Neuronal stem cell (in vitro differentiated cells): Measurements from ENCODE around the gene TTC23.
A peak's percentile ranks its signal among the peaks of the same experiment; 100 is the strongest.

ENCODE experiments used
- DNase-seq: peaks from one replicate; pipeline ENCODE4 v3.0.0-alpha.2; 2013; ENCODE audit warnings: low spot score
- H2AFZ ChIP-seq: one replicate; pipeline ENCODE4 v1.6.1; 2013; ENCODE audit warnings: mild to moderate bottlenecking, low read length, inconsistent platforms
- H2AK5ac ChIP-seq: 2 replicates; pipeline ENCODE4 v1.6.1; 2013; ENCODE audit warnings: low read depth, mild to moderate bottlenecking, inconsistent platforms, low read length, moderate library complexity, mixed read lengths
- H2BK120ac ChIP-seq: 2 replicates; pipeline ENCODE4 v1.6.1; 2013; ENCODE audit warnings: low read depth, mild to moderate bottlenecking, inconsistent platforms, low read length, moderate library complexity, mixed read lengths
- H2BK12ac ChIP-seq: one replicate; pipeline ENCODE4 v1.6.1; 2013; ENCODE audit warnings: low read length, inconsistent platforms
- H2BK15ac ChIP-seq: 2 replicates; pipeline ENCODE4 v1.6.1; 2013; ENCODE audit warnings: mild to moderate bottlenecking, low read length, inconsistent platforms, mixed read lengths
- H2BK5ac ChIP-seq: one replicate; pipeline ENCODE4 v1.6.1; 2013; ENCODE audit warnings: inconsistent platforms, mild to moderate bottlenecking, low read length, moderate library complexity
- H3K14ac ChIP-seq: one replicate; pipeline ENCODE4 v1.6.1; 2013; ENCODE audit warnings: low read length, inconsistent platforms
- H3K18ac ChIP-seq: 2 replicates; pipeline ENCODE4 v1.6.1; 2013; ENCODE audit warnings: low read length, inconsistent platforms
- H3K23ac ChIP-seq: 2 replicates; pipeline ENCODE4 v1.6.1; 2013; ENCODE audit warnings: low read depth, mild to moderate bottlenecking, mixed read lengths, low read length, inconsistent platforms; ENCODE audit not compliant: poor library complexity
- H3K27ac ChIP-seq: replicated peaks from 3 replicates; pipeline ENCODE4 v1.5.1; 2013; ENCODE audit warnings: low read length, inconsistent platforms
- H3K27me3 ChIP-seq, 3 experiments: 2 replicates each; pipeline ENCODE4 v1.6.1; 2013; ENCODE audit warnings: low read length in 3 of 3, mild to moderate bottlenecking in 2 of 3, inconsistent platforms in 1 of 3, low read depth in 1 of 3, mixed read lengths in 1 of 3, moderate library complexity in 1 of 3; ENCODE audit not compliant: control insufficient read depth in 3 of 3, insufficient read depth in 3 of 3
- H3K36me3 ChIP-seq, 2 donors: replicated peaks in 1 of 2; 2 replicates each; pipeline ENCODE4 v1.6.1; 2013; ENCODE audit warnings: low read length in 2 of 2; ENCODE audit not compliant: control insufficient read depth in 2 of 2, insufficient read depth in 2 of 2
- H3K4ac ChIP-seq: 2 replicates; pipeline ENCODE4 v1.6.1; 2013; ENCODE audit warnings: inconsistent platforms, mild to moderate bottlenecking, low read length, moderate library complexity
- H3K4me1 ChIP-seq, 2 donors: 1 replicate in 1 of 2; 2 replicates in 1 of 2; pipeline ENCODE4 v1.6.1; 2013; ENCODE audit warnings: low read length in 2 of 2, low read depth in 1 of 2; ENCODE audit not compliant: control insufficient read depth in 2 of 2, insufficient read depth in 1 of 2
- H3K4me2 ChIP-seq: one replicate; pipeline ENCODE4 v1.6.1; 2013; ENCODE audit warnings: mild to moderate bottlenecking, low read length, inconsistent platforms; ENCODE audit not compliant: insufficient read depth, poor library complexity, severe bottlenecking
- H3K4me3 ChIP-seq, 2 donors: 2 replicates each; pipeline ENCODE4 v1.5.1; 2013; ENCODE audit warnings: low read length in 2 of 2, mild to moderate bottlenecking in 2 of 2, inconsistent platforms in 1 of 2, moderate library complexity in 1 of 2
- H3K79me1 ChIP-seq: one replicate; pipeline ENCODE4 v1.6.1; 2013; ENCODE audit warnings: low read depth, mild to moderate bottlenecking, inconsistent platforms, low read length, moderate library complexity
- H3K9ac ChIP-seq: one replicate; pipeline ENCODE4 v1.6.1; 2013; ENCODE audit warnings: mild to moderate bottlenecking, low read depth, low read length, inconsistent platforms; ENCODE audit not compliant: poor library complexity
- H3K9me3 ChIP-seq, 2 donors: replicated peaks in 1 of 2; 2 replicates each; pipeline versions ENCODE3 to v1.6.1; 2013; ENCODE audit warnings: low read length in 2 of 2, mild to moderate bottlenecking in 2 of 2, inconsistent platforms in 1 of 2, low read depth in 1 of 2, mixed read lengths in 1 of 2, moderate library complexity in 1 of 2; ENCODE audit not compliant: control insufficient read depth in 2 of 2, insufficient read depth in 1 of 2
- H4K8ac ChIP-seq: one replicate; pipeline ENCODE4 v1.6.1; 2013; ENCODE audit warnings: low read depth, mild to moderate bottlenecking, inconsistent platforms, low read length, moderate library complexity
- H4K91ac ChIP-seq: one replicate; pipeline ENCODE4 v1.6.1; 2013; ENCODE audit warnings: low read length, low read depth, mild to moderate bottlenecking, inconsistent platforms; ENCODE audit not compliant: poor library complexity
- WGBS, 2 donors: extraction: QIAGEN DNeasy Blood & Tissue Kit; methylation state at CpG; one replicate each; pipeline ENCODE4 v1.1.7; 2013; ENCODE audit warnings: missing lambda C conversion rate in 2 of 2, mixed read lengths in 1 of 2; ENCODE audit not compliant: insufficient read length in 2 of 2, insufficient replicate concordance in 1 of 2; ENCODE audit errors: extremely low coverage in 2 of 2; 5-methylcytosine and 5-hydroxymethylcytosine counted together

Gene TTC23

GRCh38 chr15:99248000-99248715 is 1.2 kb downstream of the TTC23 start:
- H4K91ac ChIP-seq, result no peak overlapping the region
- H3K4me1 ChIP-seq, result peaks cover 2 to 8% of the 10 kb centered on the region in 2 donors
- no peaks in the 10 kb centered on the region for H3K79me1 ChIP-seq
- WGBS, 2 donors, result no CpG with 5 or more reads among the region's 7 CpGs
- H4K8ac ChIP-seq, result no peak overlapping the region
- no peak overlapping the region for H3K23ac ChIP-seq
- no peak overlapping the region for H2BK15ac ChIP-seq
- no peak overlapping the region for H3K18ac ChIP-seq
- DNase-seq, result no peak
- H3K9me3 ChIP-seq, result no peaks in the 10 kb centered on the region
- H2AK5ac ChIP-seq, result no peak overlapping the region
- H3K4me3 ChIP-seq, result peak overlapping the region in 1 of 2 donors; percentile 69
- H3K9ac ChIP-seq, result no peak overlapping the region
- peaks cover 0 to 3% (median 0%) of the 10 kb centered on the region in 3 experiments for H3K27me3 ChIP-seq
- H3K27ac ChIP-seq, result no peak overlapping the region
- peaks cover 0 to 14% of the 10 kb centered on the region in 2 donors for H3K36me3 ChIP-seq
- no peak overlapping the region for H3K4me2 ChIP-seq
- no peak overlapping the region for H3K14ac ChIP-seq
- no peak overlapping the region for H3K4ac ChIP-seq
- H2AFZ ChIP-seq, result peak overlapping the region; percentile 5
- H2BK120ac ChIP-seq, result no peak overlapping the region
- no peak overlapping the region for H2BK12ac ChIP-seq
- no peak overlapping the region for H2BK5ac ChIP-seq

GRCh38 chr15:99247062-99247461 is 2.3 kb downstream of the TTC23 start:
- H2BK5ac ChIP-seq, result no peak overlapping the region
- no peak overlapping the region for H2AFZ ChIP-seq
- no peak overlapping the region for H2BK15ac ChIP-seq
- H3K4ac ChIP-seq, result no peak overlapping the region
- no peaks in the 10 kb centered on the region for H3K27me3 ChIP-seq
- no peak overlapping the region for H2BK12ac ChIP-seq
- H3K18ac ChIP-seq, result no peak overlapping the region
- H3K27ac ChIP-seq, result no peak overlapping the region
- no peak overlapping the region for H2AK5ac ChIP-seq
- H3K9ac ChIP-seq, result no peak overlapping the region
- no peak overlapping the region for H3K4me3 ChIP-seq
- H3K4me2 ChIP-seq, result no peak overlapping the region
- H4K91ac ChIP-seq, result no peak overlapping the region
- H3K79me1 ChIP-seq, result no peaks in the 10 kb centered on the region
- no peaks in the 10 kb centered on the region for H3K9me3 ChIP-seq
- no CpG with 5 or more reads among the region's 3 CpGs for WGBS, 2 donors
- no peak for DNase-seq
- no peak overlapping the region for H3K23ac ChIP-seq
- no peak overlapping the region for H3K14ac ChIP-seq
- peaks cover 0 to 14% of the 10 kb centered on the region in 2 donors for H3K36me3 ChIP-seq
- no peak overlapping the region for H2BK120ac ChIP-seq
- no peak overlapping the region for H4K8ac ChIP-seq
- H3K4me1 ChIP-seq, result peaks cover 2 to 6% of the 10 kb centered on the region in 2 donors

- Histone ChIP-seq H4K91ac (no peak overlapping the region), H2BK5ac (no peak overlapping the region), H4K8ac (no peak overlapping the region), H3K79me1 (no peaks in the 10 kb centered on the region), H3K9me3 (no peaks in the 10 kb centered on the region), H3K4me2 (no peak overlapping the region), H3K27ac (no peak overlapping the region), H3K4me3 (no peak overlapping the region), H3K14ac (no peak overlapping the region), H3K36me3 (peaks cover 0 to 37% of the 10 kb centered on the region in 2 donors), H2BK12ac (no peak overlapping the region), H3K9ac (no peak overlapping the region), H2AK5ac (no peak overlapping the region), H3K27me3 (no peaks in the 10 kb centered on the region), H3K18ac (no peak overlapping the region), H3K4ac (no peak overlapping the region), H2BK15ac (no peak overlapping the region), H2AFZ (no peak overlapping the region), H3K4me1 (peaks cover 2% of the 10 kb centered on the region in 2 donors), H3K23ac (no peak overlapping the region), H2BK120ac (no peak overlapping the region)
- WGBS, 2 donors, result no CpG with 5 or more reads among the region's 4 CpGs
- DNase-seq, result no peak
These were observed 5.1 kb downstream of the TTC23 start for GRCh38 chr15:99244306-99244705.

- no peak overlapping the region for H2BK15ac ChIP-seq
- no peak overlapping the region for H2BK120ac ChIP-seq
- no peak overlapping the region for H4K91ac ChIP-seq
- H3K36me3 ChIP-seq, result peaks cover 2 to 45% of the 10 kb centered on the region in 2 donors
- H3K14ac ChIP-seq, result no peak overlapping the region
- H3K18ac ChIP-seq, result no peak overlapping the region
- no peak for DNase-seq
- no peak overlapping the region for H3K23ac ChIP-seq
- H2BK12ac ChIP-seq, result no peak overlapping the region
- no peaks in the 10 kb centered on the region for H3K9me3 ChIP-seq
- no peak overlapping the region for H3K4me2 ChIP-seq
- H3K79me1 ChIP-seq, result no peaks in the 10 kb centered on the region
- H2BK5ac ChIP-seq, result no peak overlapping the region
- H2AK5ac ChIP-seq, result no peak overlapping the region
- no peak overlapping the region for H3K27ac ChIP-seq
- WGBS, 2 donors, result no CpG with 5 or more reads among the region's 9 CpGs
- H4K8ac ChIP-seq, result no peak overlapping the region
- no peak overlapping the region for H3K4me3 ChIP-seq
- no peaks in the 10 kb centered on the region for H3K27me3 ChIP-seq
- no peak overlapping the region for H2AFZ ChIP-seq
- H3K4ac ChIP-seq, result no peak overlapping the region
- H3K4me1 ChIP-seq, result no peaks in the 10 kb centered on the region
- H3K9ac ChIP-seq, result no peak overlapping the region
These were observed 7.6 kb downstream of the TTC23 start for GRCh38 chr15:99241752-99242151.
